Gastrocnemius medialis (tissue), 4 donors: ENCODE results near the gene DNAJC2. TPM values are rescaled to one million over a fixed set of nuclear protein-coding genes. Genes with fewer than 3 reads are reported as not detected.

Source experiments
- ATAC-seq, 2 donors: fragments of 150-250 bp; one replicate each; pipeline ENCODE4 v1.9.1; 2016
- DNase-seq, 2 donors: peaks; one replicate each; pipeline ENCODE4 v3.0.0-alpha.2; 2019
- H3K27ac ChIP-seq, 4 donors: fragments of 200-600 bp; sonication (generic); 1 replicate in 1 of 4; 2 replicates in 3 of 4; pipeline ENCODE4 v1.5.1; 2016 to 2018; ENCODE audit warnings: mild to moderate bottlenecking in 2 of 4, moderate library complexity in 1 of 4
- H3K27me3 ChIP-seq, 3 donors: fragments of 200-600 bp; sonication (generic) in 2 of 3; 1 replicate in 1 of 3; 2 replicates in 2 of 3; pipeline versions ENCODE4 v1.5.1 to v1.6.0; 2016 to 2019; ENCODE audit warnings: mild to moderate bottlenecking in 1 of 3, moderate library complexity in 1 of 3
- H3K36me3 ChIP-seq, 2 donors: fragments of 200-600 bp; sonication (generic) in 1 of 2; one replicate each; pipeline ENCODE4 v1.5.1; 2017 to 2018
- H3K4me1 ChIP-seq, 2 donors: fragments of 200-600 bp; sonication (generic) in 1 of 2; one replicate each; pipeline ENCODE4 v1.5.1; 2016 to 2017; ENCODE audit warnings: mild to moderate bottlenecking in 2 of 2
- H3K4me3 ChIP-seq, 4 donors: fragments of 200-600 bp; sonication (generic) in 3 of 4; 1 replicate in 1 of 4; 2 replicates in 3 of 4; pipeline ENCODE4 v1.5.1; 2016 to 2019; ENCODE audit warnings: mild to moderate bottlenecking in 2 of 4
- H3K9me3 ChIP-seq, 3 donors: fragments of 200-600 bp; sonication (generic) in 2 of 3; 1 replicate in 1 of 3; 2 replicates in 2 of 3; pipeline ENCODE4 v1.5.1; 2016 to 2019
- CTCF ChIP-seq, 5 experiments: fragments of 450-650 bp in 3 of 5; fragments of 200-600 bp in 2 of 5; sonication (generic) in 2 of 5; IDR thresholded peaks in 4 of 5; conservative IDR thresholded peaks in 1 of 5; 1 replicate in 4 of 5; 2 replicates in 1 of 5; pipeline ENCODE4 v1.5.1; 2016 to 2019; ENCODE audit warnings: antibody characterized with exemption in 5 of 5, mild to moderate bottlenecking in 3 of 5, moderate library complexity in 3 of 5
- POLR2A ChIP-seq, 2 donors: fragments of 450-650 bp; IDR thresholded peaks; one replicate each; pipeline ENCODE4 v1.6.1; 2017; ENCODE audit warnings: antibody characterized with exemption in 2 of 2, mild to moderate bottlenecking in 2 of 2, moderate library complexity in 2 of 2
- in situ Hi-C, 4 donors: fragments of 200-750 bp; cut with MboI; loops; one replicate each; pipeline versions ENCODE4 v1.15.0 to v1.8.0; 2017; ENCODE audit warnings: low sequenced_read_pairs in 4 of 4
- intact Hi-C: fragments of 100-400 bp; cut with DNase I; formaldehyde crosslinking; loops from one replicate; pipeline ENCODE4 v1.15.1; 2023; ENCODE audit warnings: low total_unique reads
- total RNA-seq, 4 donors: library from RNA; depleted of rRNA; stranded (reverse); fragments of >200 nt; gene quantifications; one replicate each; pipeline versions ENCODE4 v1.1.0 to v1.2.3, GENCODE V29; 2016

The DNAJC2 gene
- total RNA-seq, 4 donors from 2014 or later = 20.9 to 36.8 (median 31.4) TPM

DNA sequence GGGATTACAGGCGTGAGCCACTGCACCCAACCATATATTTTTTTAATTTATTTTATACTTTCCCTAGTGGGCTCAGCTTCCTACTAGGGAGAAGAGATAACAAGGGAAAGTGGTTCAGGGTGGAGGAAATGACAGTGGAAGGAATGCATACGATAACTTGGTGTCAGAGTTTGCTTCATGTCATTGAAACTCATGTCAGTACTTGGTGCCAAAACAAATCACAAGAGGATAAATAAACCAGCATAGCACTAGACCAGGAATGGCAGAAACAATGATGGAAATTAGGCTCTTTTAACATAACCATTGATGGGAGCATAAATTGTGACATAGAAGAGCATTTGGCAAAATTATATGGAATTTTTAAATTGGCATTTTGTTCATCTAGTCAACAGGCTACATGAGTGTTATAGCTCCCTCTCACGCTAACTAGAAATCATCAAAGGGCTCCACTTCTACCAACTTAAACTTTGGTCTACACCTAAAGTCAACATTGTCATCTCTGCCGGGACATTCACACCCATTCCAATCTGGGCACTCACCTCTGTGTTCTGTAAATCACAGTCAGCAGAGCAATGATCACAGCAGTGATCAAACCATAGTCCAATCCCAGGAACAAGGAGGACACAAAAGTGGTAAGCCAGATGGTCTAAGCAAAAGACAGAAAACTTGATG, 44.0 kb upstream of the DNAJC2 start:
- no peaks in the 10 kb centered on the region for H3K36me3 ChIP-seq
- no peak for TF ChIP-seq CTCF (IDR thresholded peaks at IDR 0.05 in 4 of 5, conservative IDR thresholded peaks at IDR 0.05 in 1 of 5)
- no peak for TF ChIP-seq POLR2A (IDR thresholded peaks at IDR 0.05)
- H3K9me3 ChIP-seq = no peaks in the 10 kb centered on the region
- DNase-seq (no peak), ATAC-seq (no peak)
- in situ Hi-C loops = no loop called here
- intact Hi-C loops = no loop called here
- H3K4me1 ChIP-seq = no peaks in the 10 kb centered on the region
- no peak overlapping the region for H3K4me3 ChIP-seq
- H3K27me3 ChIP-seq = no peaks in the 10 kb centered on the region
- no peak overlapping the region for H3K27ac ChIP-seq

DNA sequence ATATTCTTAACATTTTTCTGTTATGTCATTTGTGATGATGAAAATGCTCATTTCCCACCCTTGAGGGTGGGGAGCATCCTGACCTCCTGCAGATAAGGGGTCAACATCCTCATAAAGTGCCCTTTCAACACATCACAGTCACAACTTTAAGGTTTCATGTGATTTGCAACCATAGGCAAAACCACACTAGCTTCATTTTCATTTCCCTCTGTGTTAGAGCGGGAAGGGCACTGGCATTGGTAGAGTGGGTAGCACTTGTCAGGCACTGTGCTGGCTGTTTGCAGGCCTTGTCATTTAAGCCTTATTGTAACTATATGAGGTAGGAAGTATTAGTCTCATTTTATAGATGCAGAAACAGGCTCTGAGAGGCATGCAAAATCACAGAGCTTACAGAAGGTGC, 42.7 kb upstream of the DNAJC2 start:
- DNase-seq = no peak
- Histone ChIP-seq H3K4me3 (no peak overlapping the region), H3K27me3 (no peaks in the 10 kb centered on the region), H3K9me3 (no peaks in the 10 kb centered on the region), H3K4me1 (no peaks in the 10 kb centered on the region), H3K27ac (no peak overlapping the region), H3K36me3 (no peaks in the 10 kb centered on the region)
- intact Hi-C loops = no loop called here
- in situ Hi-C loops = no loop called here
- TF ChIP-seq CTCF (IDR thresholded peaks at IDR 0.05 in 4 of 5, conservative IDR thresholded peaks at IDR 0.05 in 1 of 5) = no peak
- TF ChIP-seq POLR2A (IDR thresholded peaks at IDR 0.05) = no peak
- ATAC-seq = no peak

- H3K4me1 ChIP-seq = no peaks in the 10 kb centered on the region
- intact Hi-C loops (no loop called here), in situ Hi-C loops (no loop called here)
- DNase-seq = no peak
- H3K4me3 ChIP-seq = no peak overlapping the region
- H3K9me3 ChIP-seq = no peaks in the 10 kb centered on the region
- no peaks in the 10 kb centered on the region for H3K27me3 ChIP-seq
- H3K27ac ChIP-seq = no peak overlapping the region
- no peak for TF ChIP-seq POLR2A (IDR thresholded peaks at IDR 0.05)
- TF ChIP-seq CTCF (IDR thresholded peaks at IDR 0.05 in 4 of 5, conservative IDR thresholded peaks at IDR 0.05 in 1 of 5) = no peak
- H3K36me3 ChIP-seq = no peaks in the 10 kb centered on the region
- no peak for ATAC-seq
Measured at GRCh38 chr7:103382032-103382402, 37.5 kb upstream of the DNAJC2 start.

GRCh38 chr7:103381280-103382031, 36.9 kb upstream of the DNAJC2 start:
- TF ChIP-seq POLR2A (IDR thresholded peaks at IDR 0.05) (no peak), CTCF (IDR thresholded peaks at IDR 0.05 in 4 of 5, conservative IDR thresholded peaks at IDR 0.05 in 1 of 5) (no peak)
- DNase-seq (no peak), ATAC-seq (no peak)
- no peaks in the 10 kb centered on the region for H3K9me3 ChIP-seq
- no peak overlapping the region for H3K27ac ChIP-seq
- no peak overlapping the region for H3K4me3 ChIP-seq
- H3K4me1 ChIP-seq = no peaks in the 10 kb centered on the region
- in situ Hi-C loops (no loop called here), intact Hi-C loops (no loop called here)
- H3K36me3 ChIP-seq = no peaks in the 10 kb centered on the region
- no peaks in the 10 kb centered on the region for H3K27me3 ChIP-seq
